GM12878 (cell line): ENCODE results near the gene GRK1. TPM values are rescaled to one million over a fixed set of nuclear protein-coding genes. Genes with fewer than 3 reads are reported as not detected.

Experiments used
- ATAC-seq: fragments of 200-7000 bp; cut with Tn5 transposase; 3 replicates; pipeline ENCODE4 v1.9.1; 2020; ENCODE audit warnings: mild to moderate bottlenecking, moderate library complexity
- BruUV-seq: library from RNA; stranded (reverse); fragments of 400-500 nt; replicated peaks from 2 replicates; lab custom pipeline; 2021; lab: Mats Ljungman, UMichigan
- CTCF ChIA-PET: fragments of 300-600 bp; sonication (Branson Sonifier 250); formaldehyde crosslinking; extraction: SDS; loops from one replicate; lab custom pipeline; 2021; ENCODE audit warnings: inconsistent platforms; lab: Yijun Ruan, JAX
- POLR2A ChIA-PET: fragments of 350-600 bp; formaldehyde crosslinking; extraction: SDS; loops from one replicate; lab custom pipeline; 2021; ENCODE audit warnings: inconsistent platforms; lab: Charles Lee
- RAD21 ChIA-PET: fragments of 300-600 bp; sonication (Branson Sonifier 250); formaldehyde crosslinking; loops from one replicate; lab custom pipeline; 2023; ENCODE audit warnings: antibody characterized with exemption; ENCODE audit not compliant: unreplicated experiment; lab: Charles Lee
- SMC1A ChIA-PET: fragments of 300-600 bp; sonication (Branson Sonifier 250); formaldehyde crosslinking; loops from one replicate; lab custom pipeline; 2023; ENCODE audit not compliant: unreplicated experiment, uncharacterized antibody; lab: Charles Lee
- DNase-seq: peaks from one replicate; pipeline ENCODE4 v3.0.0-alpha.2; 2011; ENCODE audit warnings: low read depth, low spot score
- FAIRE-seq: peaks from 3 replicates; lab custom pipeline; 2011; peaks lifted over from hg19 to GRCh38; lab: Jason Lieb, UNC
- H2AFZ ChIP-seq: 2 replicates; pipeline ENCODE4 v1.6.0; 2011; ENCODE audit warnings: low read depth, low read length, control low read depth; ENCODE audit not compliant: control insufficient read depth
- H3K27ac ChIP-seq: 2 replicates; pipeline ENCODE4 v1.5.1; 2011; ENCODE audit warnings: control low read depth; ENCODE audit not compliant: control insufficient read depth, insufficient read depth
- H3K27me3 ChIP-seq, 2 experiments: replicated peaks in 1 of 2; 2 replicates each; pipeline versions ENCODE4 v1.6.0 to v1.6.1; 2011; ENCODE audit warnings: low read length in 1 of 2; ENCODE audit not compliant: control insufficient read depth in 2 of 2, insufficient read depth in 2 of 2
- H3K36me3 ChIP-seq, 2 experiments: 2 replicates each; pipeline ENCODE4 v1.5.1; 2011; ENCODE audit warnings: low read length in 1 of 2; ENCODE audit not compliant: control insufficient read depth in 2 of 2, insufficient read depth in 2 of 2
- H3K4me1 ChIP-seq: 2 replicates; pipeline ENCODE4 v1.6.1; 2011; ENCODE audit warnings: mild to moderate bottlenecking, low read length, moderate library complexity, mixed read lengths; ENCODE audit not compliant: control insufficient read depth, insufficient read depth
- H3K4me2 ChIP-seq: 2 replicates; pipeline ENCODE4 v1.6.0; 2011; ENCODE audit warnings: control low read depth; ENCODE audit not compliant: control insufficient read depth, insufficient read depth
- H3K4me3 ChIP-seq: fragments of 200-600 bp; sonication (generic); 2 replicates; pipeline ENCODE4 v1.5.1; 2016
- H3K79me2 ChIP-seq: 2 replicates; pipeline ENCODE4 v1.6.0; 2011; ENCODE audit warnings: low read length; ENCODE audit not compliant: control insufficient read depth, insufficient read depth
- H3K9ac ChIP-seq: 2 replicates; pipeline ENCODE4 v1.8.0; 2011; ENCODE audit warnings: low read length, control low read depth, mixed read lengths; ENCODE audit not compliant: control insufficient read depth, insufficient read depth
- H3K9me3 ChIP-seq: replicated peaks from 3 replicates; pipeline ENCODE4 v1.5.1; 2011; ENCODE audit warnings: mild to moderate bottlenecking, low read length; ENCODE audit not compliant: control insufficient read depth, insufficient read depth
- H4K20me1 ChIP-seq: 2 replicates; pipeline ENCODE4 v1.6.0; 2011; ENCODE audit not compliant: control insufficient read depth, insufficient read depth
- BACH1 ChIP-seq: fragments of 450-650 bp; IDR thresholded peaks from 2 replicates; pipeline ENCODE4 v1.6.1; 2017; ENCODE audit warnings: mild to moderate bottlenecking, borderline replicate concordance
- BHLHE40 ChIP-seq, 2 experiments: fragments of 450-650 bp in 1 of 2; IDR thresholded peaks; 2 replicates each; pipeline ENCODE4 v1.6.1; 2011 to 2017; ENCODE audit warnings: low read depth in 2 of 2, borderline replicate concordance in 1 of 2, improper control_type of control experiment in 1 of 2, low read length in 1 of 2, mild to moderate bottlenecking in 1 of 2
- CBX5 ChIP-seq: sonication (generic); IDR thresholded peaks from 2 replicates; pipeline ENCODE4 v1.6.1; 2016; ENCODE audit warnings: low read depth, moderate library complexity, mild to moderate bottlenecking, inconsistent platforms
- CREM ChIP-seq: IDR thresholded peaks from 2 replicates; pipeline ENCODE4 v1.6.1; 2014; ENCODE audit warnings: antibody characterized with exemption, low read depth
- EZH2 ChIP-seq: IDR thresholded peaks from 2 replicates; pipeline ENCODE4 v1.6.1; 2012; ENCODE audit warnings: low read depth, mild to moderate bottlenecking, control low read depth, inconsistent platforms, low read length, borderline replicate concordance; ENCODE audit not compliant: control insufficient read depth
- NFIC ChIP-seq: IDR thresholded peaks from 2 replicates; pipeline ENCODE4 v1.6.1; 2012; ENCODE audit warnings: low read depth, mild to moderate bottlenecking, inconsistent platforms, low read length, moderate library complexity
- NFYB ChIP-seq: IDR thresholded peaks from 2 replicates; pipeline ENCODE4 v1.6.1; 2011; ENCODE audit warnings: low read depth, mild to moderate bottlenecking, low read length, improper control_type of control experiment, moderate library complexity; ENCODE audit not compliant: insufficient read depth
- NR2C2 ChIP-seq: IDR thresholded peaks from 2 replicates; pipeline ENCODE4 v1.6.1; 2011; ENCODE audit warnings: borderline replicate concordance, low read depth; ENCODE audit not compliant: control insufficient read depth, insufficient read length
- SPI1 ChIP-seq: IDR thresholded peaks from 2 replicates; pipeline ENCODE4 v1.6.1; 2011; ENCODE audit warnings: low read depth, mild to moderate bottlenecking, low read length, moderate library complexity, borderline replicate concordance; ENCODE audit not compliant: insufficient read depth
- ZNF207 ChIP-seq: fragments of 450-650 bp; IDR thresholded peaks from 2 replicates; pipeline ENCODE4 v1.6.1; 2014; ENCODE audit warnings: antibody characterized with exemption, mild to moderate bottlenecking, borderline replicate concordance
- ZZZ3 ChIP-seq: IDR thresholded peaks from 2 replicates; pipeline ENCODE4 v1.6.1; 2011; ENCODE audit warnings: low read depth; ENCODE audit not compliant: control insufficient read depth, insufficient read length
- WGBS: methylation state at CpG from one replicate; pipeline ENCODE4 v1.1.6; 2016; ENCODE audit warnings: low lambda C conversion rate; ENCODE audit not compliant: insufficient replicate concordance, insufficient coverage; ENCODE audit errors: missing lambda C conversion rate; 5-methylcytosine and 5-hydroxymethylcytosine counted together
- in situ Hi-C: fragments of 300-500 bp; cut with MboI; formaldehyde crosslinking; loops from 9 replicates; pipeline ENCODE4 v1.14.3; 2018; ENCODE audit warnings: mixed read lengths
- intact Hi-C: fragments of 100-400 bp; cut with micrococcal nuclease; formaldehyde crosslinking; loops from one replicate; pipeline ENCODE4 v1.14.2; 2022; ENCODE audit not compliant: unreplicated experiment
- polyA plus RNA-seq, 11 experiments: library from polyadenylated mRNA; depleted of rRNA in 4 of 11; unstranded in 6 of 11; stranded (reverse) in 5 of 11; fragments of >200 nt; fragmentation: Nextera tagmentation in 4 of 11; fragmentation: Illumina TruSeq in 1 of 11; extraction: Ambion mirVana in 4 of 11; extraction: Trizol in 1 of 11; gene quantifications; 1 replicate in 1 of 11; 2 replicates in 10 of 11; pipeline versions ENCODE4 v1.2.1 to v1.2.3, GENCODE V29; 2011 to 2016; ENCODE audit warnings: inconsistent platforms in 2 of 11, missing spikeins in 2 of 11, low read depth in 1 of 11
- total RNA-seq, 4 experiments: library from RNA; depleted of rRNA in 3 of 4; stranded (reverse); fragments of >200 nt in 3 of 4; fragmentation: Illumina TruSeq in 1 of 4; extraction: Trizol in 1 of 4; gene quantifications; 2 replicates each; pipeline versions ENCODE4 v1.2.1 to v1.2.3, GENCODE V29; 2013 to 2021
- TF ChIP-seq, protein P1 (sequence below): fragments of 450-650 bp; IDR thresholded peaks from 2 replicates; pipeline ENCODE4 v1.6.1; 2017; ENCODE audit warnings: borderline replicate concordance
- TF ChIP-seq, protein P2 (sequence below): IDR thresholded peaks from 2 replicates; pipeline ENCODE4 v1.6.1; 2012; ENCODE audit warnings: mild to moderate bottlenecking, low read depth, low read length

Gene GRK1
- total and polyA plus RNA-seq, 10 of the 15 experiments (the other 5 are each of a cell fraction or from before 2014, with no cell fraction given) = under 0.01 to 0.04 TPM; not detected in 8

DNA sequence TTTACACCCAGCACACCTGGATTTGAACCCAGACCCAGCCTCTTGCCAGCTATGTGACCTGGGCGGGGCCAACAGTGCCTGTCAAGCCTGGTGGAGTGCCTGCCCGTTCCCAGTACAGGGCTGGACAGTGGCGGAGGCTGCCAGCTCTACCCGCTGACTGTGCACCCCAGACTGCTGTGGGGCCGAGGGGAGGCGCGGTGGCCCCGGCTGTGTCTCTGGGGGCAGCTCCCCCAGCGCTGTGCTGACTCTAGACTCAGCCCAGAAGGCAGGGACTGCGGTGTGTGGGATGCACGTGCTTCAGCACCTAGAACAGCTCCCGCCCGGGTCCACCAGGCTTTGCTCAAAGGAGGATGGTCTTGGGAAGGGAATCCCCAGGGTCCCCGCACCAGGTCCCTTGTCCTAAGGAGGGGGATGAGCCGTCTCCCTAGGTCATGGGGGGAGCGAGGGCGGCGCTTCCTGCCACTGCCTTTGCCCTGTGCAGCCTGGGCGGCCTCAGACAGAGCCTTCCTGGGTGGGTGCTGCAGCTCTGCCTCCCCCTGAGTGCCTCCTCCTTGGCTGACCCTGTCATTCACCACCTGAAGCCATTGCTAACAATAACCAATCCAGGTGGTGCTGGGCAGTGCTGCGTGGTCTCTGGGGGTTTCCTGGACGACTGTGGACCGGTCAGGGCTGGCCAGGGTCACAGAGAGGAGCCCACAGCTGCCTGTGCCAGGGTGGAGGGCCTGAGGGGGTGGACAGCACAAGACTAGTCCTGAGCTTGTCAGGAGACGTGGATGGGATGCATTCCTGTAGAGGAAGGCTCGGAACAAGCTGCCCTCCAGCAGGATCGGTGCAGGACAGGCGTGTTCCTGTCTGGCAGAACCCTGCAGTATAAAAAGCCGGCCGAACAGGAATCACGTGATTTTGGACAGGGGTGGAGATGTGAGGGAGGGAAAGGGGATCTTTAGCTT is 110.6 kb downstream of the GRK1 start:
- Histone ChIP-seq H3K36me3 (no peaks in the 10 kb centered on the region), H3K4me3 (no peak overlapping the region), H3K9ac (no peak overlapping the region), H3K27me3 (no peaks in the 10 kb centered on the region; a peak in 1 of 4 replicates), H3K79me2 (no peaks in the 10 kb centered on the region), H2AFZ (no peak overlapping the region), H3K9me3 (no peaks in the 10 kb centered on the region), H4K20me1 (no peaks in the 10 kb centered on the region), H3K4me1 (no peaks in the 10 kb centered on the region), H3K27ac (no peak overlapping the region), H3K4me2 (no peak overlapping the region)
- WGBS = 39% methylated on average over 29 of the region's 29 CpGs
- ChIA-PET POLR2A (no interaction called here), CTCF (no interaction called here), SMC1A (no interaction called here), RAD21 (no interaction called here)
- DNase-seq (no peak), ATAC-seq (0 out of 3 replicates have a peak, but pooled peaks have one; percentile 20), FAIRE-seq (no peak)
- BruUV-seq = no TSS peak
- intact Hi-C loops = no loop called here
- no peak for TF ChIP-seq NR2C2
- TF ChIP-seq SPI1 = no peak
- TF ChIP-seq, protein P1, sequence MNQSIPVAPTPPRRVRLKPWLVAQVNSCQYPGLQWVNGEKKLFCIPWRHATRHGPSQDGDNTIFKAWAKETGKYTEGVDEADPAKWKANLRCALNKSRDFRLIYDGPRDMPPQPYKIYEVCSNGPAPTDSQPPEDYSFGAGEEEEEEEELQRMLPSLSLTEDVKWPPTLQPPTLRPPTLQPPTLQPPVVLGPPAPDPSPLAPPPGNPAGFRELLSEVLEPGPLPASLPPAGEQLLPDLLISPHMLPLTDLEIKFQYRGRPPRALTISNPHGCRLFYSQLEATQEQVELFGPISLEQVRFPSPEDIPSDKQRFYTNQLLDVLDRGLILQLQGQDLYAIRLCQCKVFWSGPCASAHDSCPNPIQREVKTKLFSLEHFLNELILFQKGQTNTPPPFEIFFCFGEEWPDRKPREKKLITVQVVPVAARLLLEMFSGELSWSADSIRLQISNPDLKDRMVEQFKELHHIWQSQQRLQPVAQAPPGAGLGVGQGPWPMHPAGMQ = no peak
- peak; percentile 64 to 74; a peak in 3 of 4 replicates for TF ChIP-seq BHLHE40 (IDR thresholded peaks at IDR 0.05; ENCODE audit: borderline replicate concordance in 1 of 2, low read depth in 2 of 2, low read length in 1 of 2)
- TF ChIP-seq ZNF207 = no peak
- TF ChIP-seq ZZZ3 = no peak
- TF ChIP-seq CBX5 = no peak
- TF ChIP-seq NFIC = no peak
- no peak for TF ChIP-seq CREM
- no peak for TF ChIP-seq EZH2
- TF ChIP-seq, protein P2, sequence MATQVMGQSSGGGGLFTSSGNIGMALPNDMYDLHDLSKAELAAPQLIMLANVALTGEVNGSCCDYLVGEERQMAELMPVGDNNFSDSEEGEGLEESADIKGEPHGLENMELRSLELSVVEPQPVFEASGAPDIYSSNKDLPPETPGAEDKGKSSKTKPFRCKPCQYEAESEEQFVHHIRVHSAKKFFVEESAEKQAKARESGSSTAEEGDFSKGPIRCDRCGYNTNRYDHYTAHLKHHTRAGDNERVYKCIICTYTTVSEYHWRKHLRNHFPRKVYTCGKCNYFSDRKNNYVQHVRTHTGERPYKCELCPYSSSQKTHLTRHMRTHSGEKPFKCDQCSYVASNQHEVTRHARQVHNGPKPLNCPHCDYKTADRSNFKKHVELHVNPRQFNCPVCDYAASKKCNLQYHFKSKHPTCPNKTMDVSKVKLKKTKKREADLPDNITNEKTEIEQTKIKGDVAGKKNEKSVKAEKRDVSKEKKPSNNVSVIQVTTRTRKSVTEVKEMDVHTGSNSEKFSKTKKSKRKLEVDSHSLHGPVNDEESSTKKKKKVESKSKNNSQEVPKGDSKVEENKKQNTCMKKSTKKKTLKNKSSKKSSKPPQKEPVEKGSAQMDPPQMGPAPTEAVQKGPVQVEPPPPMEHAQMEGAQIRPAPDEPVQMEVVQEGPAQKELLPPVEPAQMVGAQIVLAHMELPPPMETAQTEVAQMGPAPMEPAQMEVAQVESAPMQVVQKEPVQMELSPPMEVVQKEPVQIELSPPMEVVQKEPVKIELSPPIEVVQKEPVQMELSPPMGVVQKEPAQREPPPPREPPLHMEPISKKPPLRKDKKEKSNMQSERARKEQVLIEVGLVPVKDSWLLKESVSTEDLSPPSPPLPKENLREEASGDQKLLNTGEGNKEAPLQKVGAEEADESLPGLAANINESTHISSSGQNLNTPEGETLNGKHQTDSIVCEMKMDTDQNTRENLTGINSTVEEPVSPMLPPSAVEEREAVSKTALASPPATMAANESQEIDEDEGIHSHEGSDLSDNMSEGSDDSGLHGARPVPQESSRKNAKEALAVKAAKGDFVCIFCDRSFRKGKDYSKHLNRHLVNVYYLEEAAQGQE = peak; percentile 65; the same call in 1 of the 2 replicates
- no peak for TF ChIP-seq BACH1
- TF ChIP-seq NFYB = no peak
- in situ Hi-C loops = no loop called here
